HG02885 (cell line): ENCODE data around the gene U2AF1L4.

ENCODE experiments used
- ATAC-seq: cut with Tn5 transposase; IDR thresholded peaks from one replicate; pipeline ENCODE4 v1.9.1; 2021; ENCODE audit warnings: mild to moderate bottlenecking; ENCODE audit not compliant: unreplicated experiment, poor library complexity

Gene U2AF1L4

DNA sequence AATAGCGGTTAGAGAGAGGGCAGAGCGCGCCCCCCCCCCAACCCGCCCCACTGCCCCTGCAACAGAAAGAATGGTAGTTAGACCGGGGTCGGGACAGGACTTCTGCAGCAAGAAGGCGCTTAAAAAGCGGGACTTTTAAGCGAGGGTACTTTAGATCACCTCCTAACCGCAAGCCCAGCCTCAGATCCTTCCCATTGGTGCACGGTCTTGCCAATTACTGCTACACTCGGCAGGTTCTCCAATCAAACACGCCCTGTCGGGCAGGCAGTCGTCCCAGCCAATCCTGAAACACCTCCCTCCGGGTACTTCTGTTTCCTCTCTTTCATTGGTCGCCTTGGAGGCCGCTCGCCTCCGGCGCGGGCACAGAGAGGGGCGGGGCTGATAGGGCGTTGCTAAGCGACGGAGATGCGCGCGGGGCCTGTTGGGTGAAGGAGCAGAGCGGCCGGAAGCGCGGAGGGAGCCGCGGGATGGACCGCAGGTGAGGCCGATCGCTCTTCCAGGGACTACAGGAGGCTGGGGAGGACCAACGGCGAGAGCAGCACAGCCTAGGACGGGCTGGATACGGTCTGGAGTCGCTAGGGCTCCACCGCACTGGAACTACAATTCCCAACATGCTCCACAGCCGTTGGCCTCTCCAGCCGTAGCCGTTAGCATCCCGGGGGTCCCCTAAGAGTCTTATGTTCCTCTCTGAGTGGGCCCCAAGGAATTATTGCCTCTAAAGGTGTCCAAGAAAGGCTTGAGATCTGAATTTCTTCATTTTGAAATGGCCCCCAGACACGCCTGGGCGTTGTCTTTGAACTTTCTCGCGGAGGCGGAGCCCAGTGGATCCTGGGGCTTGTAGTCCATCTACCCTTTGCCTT, 12.8 kb upstream of the U2AF1L4 start, which contains the start of gene PROSER3:
Gene PROSER3, plus strand, starts transcription at position 428 of the 860 bp plus-strand sequence. Its CDS starts 40 bp downstream, at position 468.
- peak; percentile 95 for ATAC-seq

- ATAC-seq: no peak
Observed at GRCh38 chr19:35757231-35757748, 12.1 kb upstream of the U2AF1L4 start.

- ATAC-seq: no peak
Observed at GRCh38 chr19:35756377-35757230, 11.4 kb upstream of the U2AF1L4 start, which contains the start of gene HSPB6. Gene HSPB6 (minus strand): TSS chr19:35757029. CDS start chr19:35757008, 21 bp downstream.

GRCh38 chr19:35755550-35756376, 10.5 kb upstream of the U2AF1L4 start:
- no peak for ATAC-seq

GRCh38 chr19:35755131-35755549, 9.9 kb upstream of the U2AF1L4 start:
- no peak for ATAC-seq

DNA sequence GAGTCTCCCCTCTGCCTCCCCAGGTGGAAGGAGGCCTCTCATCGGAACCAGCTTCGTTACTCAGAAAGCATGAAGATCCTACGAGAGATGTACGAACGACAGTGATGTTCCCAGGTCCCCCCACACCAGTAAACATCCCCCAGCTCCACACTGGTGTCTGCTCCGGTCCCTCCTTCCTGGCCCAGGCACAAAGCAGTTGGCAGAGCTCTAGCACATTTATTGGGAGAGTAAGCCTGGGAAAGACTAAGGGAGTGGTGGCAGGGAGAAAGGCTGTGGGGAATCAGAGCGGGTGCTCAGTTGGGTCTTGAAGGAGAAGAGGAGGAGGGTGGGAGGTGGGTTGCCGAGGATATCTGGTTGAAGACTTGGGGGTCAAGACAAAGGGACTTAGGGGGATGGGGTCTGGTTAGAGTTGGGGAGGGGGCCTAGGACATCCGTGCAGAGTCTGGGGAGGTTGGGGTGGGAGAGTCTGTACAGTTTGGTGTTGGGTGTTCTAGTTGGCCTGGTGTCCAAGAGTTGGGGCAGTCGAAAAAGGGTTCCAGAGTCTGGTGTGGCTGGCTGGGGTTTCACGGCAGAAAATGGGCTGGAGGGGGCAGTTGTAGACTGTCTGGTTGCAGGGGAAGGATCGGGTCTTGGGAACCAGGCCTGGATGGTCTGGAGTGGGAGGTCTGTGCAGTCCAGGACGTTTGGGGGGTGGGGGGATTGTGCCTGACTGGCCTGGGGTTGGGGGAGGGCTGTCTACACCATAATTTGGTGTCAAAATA, 9.3 kb upstream of the U2AF1L4 start:
- no peak for ATAC-seq

DNA sequence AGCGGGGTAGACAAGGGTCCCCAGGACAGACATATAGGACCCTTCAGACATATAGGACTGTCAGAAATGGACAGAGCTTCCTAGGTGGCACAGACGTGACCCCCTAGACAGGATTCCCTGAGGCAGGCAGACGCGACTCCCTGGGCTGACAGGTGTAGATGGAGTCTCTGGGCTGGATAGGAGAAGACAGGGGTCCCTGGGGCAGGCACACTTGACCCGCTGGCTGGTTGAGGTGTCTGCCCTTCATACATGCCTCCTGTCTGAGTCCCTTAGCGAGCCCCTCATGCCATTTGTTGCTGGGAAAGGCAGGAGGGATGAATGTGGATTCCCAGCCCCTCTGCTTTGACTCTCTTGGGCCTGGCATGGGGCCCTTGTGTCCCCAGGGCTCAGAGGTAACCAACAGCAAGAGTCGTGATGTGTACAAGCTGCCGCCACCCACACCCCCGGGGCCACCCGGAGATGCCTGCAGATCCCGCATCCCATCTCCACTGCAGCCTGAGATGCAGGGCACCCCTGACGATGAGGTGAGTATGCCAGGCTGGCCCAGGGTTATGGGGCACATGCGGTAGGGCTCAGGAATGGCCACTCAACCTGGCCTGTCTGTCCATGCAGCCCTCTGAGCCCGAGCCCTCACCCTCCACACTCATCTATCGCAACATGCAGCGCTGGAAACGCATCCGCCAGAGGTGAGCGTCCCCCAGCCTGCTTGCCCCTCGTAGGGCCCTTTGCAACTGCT, 8.6 kb upstream of the U2AF1L4 start:
- ATAC-seq: no peak

DNA sequence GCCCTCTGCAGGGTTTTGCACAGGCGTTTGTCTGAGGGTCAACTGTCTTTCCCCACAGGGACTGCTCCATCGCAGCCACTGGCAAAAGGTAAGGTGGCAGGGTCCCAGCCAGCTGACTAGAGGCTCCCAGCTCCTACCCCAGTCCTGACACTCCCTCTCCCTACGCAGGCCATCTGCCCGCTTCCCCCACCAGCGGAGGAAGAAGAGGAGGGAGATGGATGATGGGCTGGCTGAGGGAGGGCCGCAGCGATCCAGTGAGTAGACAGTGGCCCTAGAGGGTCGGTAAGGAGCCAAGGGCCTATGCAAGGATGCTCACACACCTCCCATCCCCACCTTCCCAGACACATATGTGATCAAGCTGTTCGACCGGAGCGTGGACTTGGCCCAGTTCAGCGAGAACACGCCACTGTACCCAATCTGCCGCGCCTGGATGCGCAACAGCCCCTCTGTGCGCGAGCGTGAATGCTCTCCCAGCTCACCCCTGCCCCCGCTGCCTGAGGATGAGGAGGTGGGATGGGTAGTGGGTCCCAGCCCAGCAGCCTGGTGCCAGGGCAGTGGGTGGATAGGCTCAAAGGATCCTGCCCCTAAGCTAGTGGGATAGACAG, 7.6 kb upstream of the U2AF1L4 start:
- ATAC-seq: no peak

DNA sequence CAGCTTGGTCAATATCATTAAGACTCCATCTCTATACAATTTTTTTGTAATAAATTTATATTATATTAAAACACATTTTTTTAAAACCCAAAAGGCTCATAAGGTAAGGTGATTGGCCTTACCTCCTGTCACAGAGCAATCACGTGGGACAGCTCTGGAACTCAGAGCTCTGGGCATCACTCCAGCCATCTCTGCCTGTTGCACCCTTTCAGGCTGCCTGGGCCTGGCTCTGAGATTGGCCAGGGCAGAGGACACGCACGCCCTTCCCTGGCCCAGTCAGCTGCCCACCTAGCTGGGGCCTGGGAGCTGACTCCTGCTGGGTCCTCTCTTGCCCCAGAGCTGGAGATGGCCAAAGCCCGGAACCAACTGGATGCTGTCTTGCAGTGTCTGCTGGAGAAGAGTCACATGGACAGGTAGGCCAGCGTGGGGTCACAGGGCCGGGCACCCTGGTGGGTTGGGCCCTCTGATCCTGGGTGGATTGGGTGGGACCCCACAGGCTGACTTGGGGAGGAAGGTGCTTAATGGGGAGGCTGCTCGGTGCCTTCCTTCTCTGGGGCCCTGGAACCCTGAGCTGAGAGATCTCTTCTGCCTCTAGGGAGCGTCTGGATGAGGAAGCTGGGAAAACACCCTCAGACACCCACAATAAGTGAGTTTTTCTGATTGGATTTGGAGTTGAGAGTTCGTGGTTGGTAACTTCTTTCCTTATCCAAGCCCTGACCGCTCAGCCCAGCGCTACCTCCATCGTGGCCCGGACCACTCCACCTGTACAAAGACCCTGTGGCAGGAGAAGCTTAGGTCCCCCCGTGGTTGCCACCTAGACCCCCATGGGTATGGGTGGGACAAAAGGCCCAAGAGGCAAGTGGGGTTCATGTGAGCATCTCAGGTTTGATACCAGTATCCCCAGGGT, 6.9 kb upstream of the U2AF1L4 start:
- ATAC-seq: no peak

DNA sequence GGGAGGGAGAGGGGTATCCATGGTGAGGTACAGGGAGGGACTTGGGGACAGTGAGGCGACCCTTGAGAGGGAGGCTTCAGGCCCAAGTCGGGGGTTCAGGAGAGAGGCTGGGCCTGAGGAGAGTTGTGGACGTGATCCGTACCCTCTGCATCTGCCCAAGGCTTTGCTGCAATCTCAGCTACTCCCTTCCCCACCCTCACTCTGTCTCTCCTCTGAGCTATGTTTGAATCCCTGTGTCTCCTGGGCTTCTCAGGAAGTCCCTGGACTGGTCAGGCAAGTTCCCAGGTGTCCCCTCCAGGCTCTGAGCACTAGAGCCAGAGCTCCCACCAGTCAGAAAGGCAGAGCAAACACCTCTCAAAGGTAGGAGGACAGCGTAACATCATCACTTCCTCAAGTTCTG, 4.9 kb upstream of the U2AF1L4 start:
- ATAC-seq: no peak

- ATAC-seq: peak; percentile 81
Observed at GRCh38 chr19:35748106-35749020, 3.1 kb upstream of the U2AF1L4 start, which contains the start of gene LIN37. Gene LIN37 (plus strand): TSS chr19:35748576. CDS start chr19:35748725, 149 bp downstream.

- no peak for ATAC-seq
Observed at GRCh38 chr19:35746531-35746930, 1.3 kb upstream of the U2AF1L4 start.

DNA sequence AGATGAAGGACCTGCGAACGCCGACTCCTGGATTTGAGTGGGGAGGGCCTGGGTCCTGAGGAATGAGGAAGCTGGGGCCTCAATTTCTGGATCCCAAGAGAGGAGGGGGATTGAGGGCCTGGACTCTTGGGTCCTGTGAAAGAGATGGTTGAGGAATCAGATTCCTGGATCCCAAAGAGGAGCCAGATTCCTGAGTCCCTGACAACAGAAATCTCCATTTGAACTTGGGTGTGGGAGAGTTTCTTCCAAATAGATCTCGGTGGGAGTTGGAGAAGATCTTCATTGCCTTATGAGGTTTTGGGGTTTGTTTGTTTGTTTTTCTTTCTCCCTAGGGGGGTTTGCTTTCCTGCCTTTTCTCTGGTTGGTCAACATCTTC, 857 bp upstream of the U2AF1L4 start:
- ATAC-seq: no peak

DNA sequence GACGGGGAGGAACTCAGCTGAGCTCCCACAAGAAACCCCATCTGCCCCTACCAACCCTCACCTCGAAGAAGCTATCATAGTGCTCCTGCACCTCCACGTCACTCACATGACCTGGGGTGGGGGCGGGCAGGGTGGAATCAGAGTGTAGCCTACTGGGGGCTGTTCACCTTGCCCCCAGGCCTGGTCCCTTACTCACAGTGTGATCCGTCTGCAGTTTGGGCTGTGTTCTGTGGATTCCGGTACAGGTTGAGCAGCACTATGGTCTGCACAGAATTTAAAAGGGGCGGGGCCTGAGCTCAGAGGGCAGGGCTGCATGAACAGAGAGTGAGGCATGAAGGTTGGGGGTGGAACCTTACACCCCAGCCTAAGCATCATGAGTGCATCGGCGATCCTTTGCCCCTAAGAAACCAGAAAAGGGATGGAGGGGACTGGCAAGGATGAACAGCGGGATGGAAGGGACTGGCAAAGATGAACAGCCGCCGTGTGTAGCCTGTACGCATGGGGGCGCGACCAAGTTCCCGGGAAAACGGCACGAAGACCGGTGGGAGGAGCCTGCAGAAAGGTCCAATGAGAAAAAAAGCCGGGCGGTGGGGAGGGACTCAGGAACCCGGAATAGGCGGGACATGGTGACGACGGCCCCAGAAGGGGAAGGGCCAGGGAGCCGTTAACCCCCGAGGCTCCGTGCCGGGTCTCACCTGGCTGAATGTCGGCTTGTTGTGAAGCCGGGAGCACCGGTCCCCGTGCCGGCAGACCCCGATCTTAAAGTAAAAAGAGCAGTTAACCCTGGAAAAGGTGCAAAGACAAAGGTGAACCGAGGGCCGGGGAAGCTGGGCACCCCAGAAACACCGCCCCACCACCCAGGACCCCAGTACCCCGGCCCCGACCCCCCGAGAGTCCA, 539 bp downstream of the U2AF1L4 start:
- peak; percentile 40 for ATAC-seq
